WTC11 (cell line): ENCODE results near the gene ZEB2.

Experiments used
- CTCF ChIP-seq: fragments of 200-600 bp; IDR thresholded peaks from 2 replicates; pipeline ENCODE4 v1.8.0; 2022; ENCODE audit warnings: antibody characterized with exemption
- MXD4 ChIP-seq: fragments of 250-450 bp; sonication (Bioruptor Pico); IDR thresholded peaks from 2 replicates; pipeline ENCODE4 v1.8.0; 2021; ENCODE audit warnings: mild to moderate bottlenecking, moderate library complexity, borderline replicate concordance
- USF1 ChIP-seq: sonication (generic); formaldehyde crosslinking; IDR thresholded peaks from 2 replicates; pipeline ENCODE4 v1.8.0; 2022; ENCODE audit warnings: mild to moderate bottlenecking, missing genetic modification reagents

GRCh38 chr2:144514616-144515091 lies 5.3 kb downstream of the ZEB2 start:
- no peak for TF ChIP-seq CTCF
- no peak for TF ChIP-seq USF1 (CRISPR knock-in tag)
- TF ChIP-seq MXD4: no peak
